NCI-H146 (cell line): Measurements from ENCODE around the gene DAW1.
A peak's percentile ranks its signal among the peaks of the same experiment; 100 is the strongest.
"Not testable (repeated sequence)": the region's sequence is repeated elsewhere in the genome, so short reads cannot be mapped to it uniquely, and the experiment has no call there.

ENCODE experiments used
- DNase-seq: peaks from one replicate; lab custom pipeline; 2025; lab: John Stamatoyannopoulos, UW

DAW1 gene

GRCh38 chr2:227914362-227914761 lies 42.9 kb downstream of the DAW1 start:
- no peak for DNase-seq

GRCh38 chr2:227921648-227922047 lies 50.2 kb downstream of the DAW1 start:
- no peak for DNase-seq

GRCh38 chr2:227932001-227932400 lies 60.6 kb downstream of the DAW1 start:
- DNase-seq, result no peak

GRCh38 chr2:227932403-227932802 lies 61.0 kb downstream of the DAW1 start:
- DNase-seq, result no peak

GRCh38 chr2:227933884-227934283 lies 62.5 kb downstream of the DAW1 start:
- no peak for DNase-seq

GRCh38 chr2:227936249-227936648 lies 64.8 kb downstream of the DAW1 start:
- DNase-seq, result not testable (repeated sequence)

GRCh38 chr2:227939271-227940027 lies 68.0 kb downstream of the DAW1 start:
- DNase-seq, result peak; percentile 1

GRCh38 chr2:227942021-227942420 lies 70.6 kb downstream of the DAW1 start:
- DNase-seq, result no peak

- no peak for DNase-seq
Measured at GRCh38 chr2:227942965-227943364, 71.5 kb downstream of the DAW1 start.

- DNase-seq, result no peak
Measured at GRCh38 chr2:227960317-227960716, 88.9 kb downstream of the DAW1 start.

GRCh38 chr2:227971619-227972230 lies 100.3 kb downstream of the DAW1 start:
- no peak for DNase-seq

GRCh38 chr2:227973241-227973640 lies 101.8 kb downstream of the DAW1 start:
- no peak for DNase-seq
